ENCODE data around the gene TMEM132A. TPM values are rescaled to one million over a fixed set of nuclear protein-coding genes. Genes with fewer than 3 reads are reported as not detected.
"Not testable (repeated sequence)": the region's sequence is repeated elsewhere in the genome, so short reads cannot be mapped to it uniquely, and the experiment has no call there.

The TMEM132A gene
- total RNA-seq, 4 donors from 2014 or later = 11.8 to 52.7 (median 17.8) TPM

DNA sequence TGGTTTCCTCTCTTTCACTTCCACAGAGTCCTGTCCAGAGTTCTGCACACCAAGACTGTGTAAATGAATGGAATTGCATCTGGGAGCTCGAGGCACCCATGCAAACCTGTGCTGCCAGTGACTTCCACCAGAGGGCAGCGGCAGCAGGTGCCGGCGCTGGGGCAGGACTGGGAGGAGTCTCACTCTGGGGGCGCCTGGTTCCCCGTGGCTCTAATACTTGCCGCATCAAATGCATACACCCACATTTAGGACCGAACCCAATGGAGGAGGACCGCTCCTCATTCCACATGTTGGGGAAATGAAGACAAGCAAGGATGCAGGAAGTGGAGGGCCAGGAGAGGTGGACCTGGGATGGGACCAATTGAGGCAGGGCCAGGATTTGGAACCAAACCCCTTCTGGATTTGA, 46.1 kb downstream of the TMEM132A start:
- TF ChIP-seq, protein P1, sequence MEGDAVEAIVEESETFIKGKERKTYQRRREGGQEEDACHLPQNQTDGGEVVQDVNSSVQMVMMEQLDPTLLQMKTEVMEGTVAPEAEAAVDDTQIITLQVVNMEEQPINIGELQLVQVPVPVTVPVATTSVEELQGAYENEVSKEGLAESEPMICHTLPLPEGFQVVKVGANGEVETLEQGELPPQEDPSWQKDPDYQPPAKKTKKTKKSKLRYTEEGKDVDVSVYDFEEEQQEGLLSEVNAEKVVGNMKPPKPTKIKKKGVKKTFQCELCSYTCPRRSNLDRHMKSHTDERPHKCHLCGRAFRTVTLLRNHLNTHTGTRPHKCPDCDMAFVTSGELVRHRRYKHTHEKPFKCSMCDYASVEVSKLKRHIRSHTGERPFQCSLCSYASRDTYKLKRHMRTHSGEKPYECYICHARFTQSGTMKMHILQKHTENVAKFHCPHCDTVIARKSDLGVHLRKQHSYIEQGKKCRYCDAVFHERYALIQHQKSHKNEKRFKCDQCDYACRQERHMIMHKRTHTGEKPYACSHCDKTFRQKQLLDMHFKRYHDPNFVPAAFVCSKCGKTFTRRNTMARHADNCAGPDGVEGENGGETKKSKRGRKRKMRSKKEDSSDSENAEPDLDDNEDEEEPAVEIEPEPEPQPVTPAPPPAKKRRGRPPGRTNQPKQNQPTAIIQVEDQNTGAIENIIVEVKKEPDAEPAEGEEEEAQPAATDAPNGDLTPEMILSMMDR (IDR thresholded peaks at IDR 0.05) = peak; percentile 81 to 92 (median 86)
- no peak for TF ChIP-seq POLR2A (IDR thresholded peaks at IDR 0.05)
- no peak overlapping the region for H3K27ac ChIP-seq
- WGBS, 2 donors = 38% methylated on average over 4 of the region's 9 CpGs; no CpG with 5 or more reads in 1 of the 2 donors

DNA sequence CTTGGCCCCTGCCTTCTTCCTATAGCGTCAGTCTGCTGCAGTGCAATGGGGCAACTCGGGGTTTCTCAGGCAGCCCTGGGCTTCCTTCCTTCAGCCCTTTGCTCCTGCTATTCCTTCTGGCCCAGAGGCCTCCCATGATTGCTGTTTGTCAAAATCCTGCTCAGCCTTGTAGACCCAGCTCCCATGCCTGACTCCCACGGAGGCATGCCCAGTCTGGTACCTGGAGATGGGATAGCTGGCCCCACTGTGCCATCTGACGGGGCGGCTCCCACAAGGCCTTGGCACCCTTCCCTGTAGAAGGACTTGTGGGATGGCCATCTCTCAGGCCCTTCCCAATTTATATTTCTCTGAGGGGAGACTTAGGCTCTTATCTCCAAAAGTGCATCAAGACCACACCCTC, 46.6 kb downstream of the TMEM132A start:
- Histone ChIP-seq H3K36me3 (no peaks in the 10 kb centered on the region), H3K27me3 (no peaks in the 10 kb centered on the region), H3K4me3 (no peak overlapping the region), H3K4me1 (peaks cover 0 to 17% (median 0%) of the 10 kb centered on the region in 3 donors), H3K9me3 (peaks cover 0 to 3% (median 0%) of the 10 kb centered on the region in 3 donors), H3K27ac (no peak overlapping the region)
- intact Hi-C loops (cut with DNase I) = no loop called here
- WGBS, 2 donors = 58 to 64% methylated on average over 4 to 5 of the region's 5 CpGs
- no peak for DNase-seq
- TF ChIP-seq POLR2A (IDR thresholded peaks at IDR 0.05) = no peak
- TF ChIP-seq, protein P1 (IDR thresholded peaks at IDR 0.05) = no peak

More for the DNA sequence above, 46.1 kb downstream of the TMEM132A start:
- peaks cover 0 to 3% (median 0%) of the 10 kb centered on the region in 3 donors for H3K9me3 ChIP-seq
- no peak for DNase-seq
- H3K27me3 ChIP-seq = no peaks in the 10 kb centered on the region
- H3K4me3 ChIP-seq = no peak overlapping the region
- H3K36me3 ChIP-seq = no peaks in the 10 kb centered on the region
- H3K4me1 ChIP-seq = peaks cover 0 to 17% (median 0%) of the 10 kb centered on the region in 3 donors
- intact Hi-C loops (cut with DNase I) = no loop called here

DNA sequence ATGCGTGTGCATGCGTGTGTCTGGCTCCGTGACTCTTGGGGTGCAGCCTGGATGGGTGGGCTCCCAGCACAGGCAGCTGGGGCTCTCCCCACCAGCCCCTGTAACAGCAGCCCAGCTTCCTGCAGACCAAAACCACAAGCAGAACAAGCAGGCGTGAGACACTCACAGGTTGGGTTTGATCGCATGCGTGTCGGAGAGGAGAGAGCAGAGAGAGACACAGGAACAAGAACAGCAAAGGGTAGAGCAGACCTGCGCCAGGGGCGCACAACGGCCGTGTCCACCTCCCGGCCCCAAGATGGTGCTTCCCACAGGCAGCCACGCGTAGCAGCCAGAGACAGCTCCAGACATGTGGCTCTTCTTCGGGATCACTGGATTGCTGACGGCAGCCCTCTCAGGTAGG, 47.3 kb downstream of the TMEM132A start, which contains the start of gene CD6:
TSS of gene CD6 (plus strand) at position 161 of the 400 bp plus-strand sequence. CDS start at position 347, 186 bp downstream.
- intact Hi-C loops (cut with DNase I) = no loop called here
- 75 to 79% methylated on average over 13 to 15 of the region's 16 CpGs for WGBS, 2 donors
- Histone ChIP-seq H3K36me3 (no peaks in the 10 kb centered on the region), H3K27ac (peak within 1 kb of the TSS; percentile 39 to 50 (median 44)), H3K27me3 (no peaks in the 10 kb centered on the region), H3K4me1 (peaks cover 0 to 17% (median 0%) of the 10 kb centered on the region in 3 donors), H3K4me3 (peak within 1 kb of the TSS; percentile 11 to 51 (median 26)), H3K9me3 (peaks cover 0 to 3% (median 0%) of the 10 kb centered on the region in 3 donors)
- TF ChIP-seq, protein P1 (IDR thresholded peaks at IDR 0.05) = no peak
- peak in 1 of 4 donors; percentile 40 for TF ChIP-seq POLR2A (IDR thresholded peaks at IDR 0.05)
- no peak for DNase-seq

DNA sequence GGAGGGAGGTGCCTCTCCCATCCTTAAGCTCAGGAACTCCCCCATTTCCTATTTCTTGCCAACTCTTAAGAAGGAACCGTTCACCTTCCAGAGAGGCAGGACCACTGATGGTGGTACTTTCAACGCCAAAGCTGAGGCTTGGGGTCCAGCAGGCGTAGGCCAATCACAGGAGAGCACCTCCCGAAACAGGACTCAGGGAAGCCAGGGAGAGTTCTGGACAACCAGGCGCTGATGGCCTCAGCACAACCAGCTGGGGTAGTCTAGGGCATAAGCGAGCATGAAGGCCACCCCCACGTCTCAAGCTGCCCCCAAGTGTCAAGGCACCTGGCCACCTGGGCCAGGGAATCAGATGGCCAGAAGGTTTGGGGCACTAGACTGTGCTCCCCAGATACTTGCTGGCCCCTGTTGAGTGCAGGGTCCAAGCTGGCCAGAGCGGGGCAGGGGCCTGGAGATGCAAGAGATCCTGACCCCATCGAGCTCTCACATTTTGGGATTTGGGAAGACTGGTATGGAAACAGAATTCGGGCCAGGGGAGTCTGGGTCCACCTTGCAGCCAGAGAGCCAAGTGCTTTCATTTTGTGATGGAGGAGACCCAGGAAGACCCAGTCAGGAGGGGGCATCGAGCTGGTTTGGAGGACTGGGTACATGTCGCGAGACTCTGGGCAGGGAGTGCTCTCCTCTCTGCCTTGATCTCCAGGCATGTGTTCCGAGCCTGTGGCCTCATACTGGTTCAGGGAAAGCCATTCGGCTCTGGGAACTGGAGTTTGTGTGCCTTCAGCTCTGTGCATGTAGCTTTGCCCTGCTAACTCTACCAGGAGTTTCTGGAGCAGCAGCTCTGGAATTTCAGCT, 48.1 kb downstream of the TMEM132A start:
- H3K4me3 ChIP-seq = peak overlapping the region; percentile 11 to 51 (median 26)
- H3K27me3 ChIP-seq = no peaks in the 10 kb centered on the region
- DNase-seq = no peak
- 62 to 80% methylated on average over 3 to 5 of the region's 15 CpGs for WGBS, 2 donors
- H3K36me3 ChIP-seq = no peaks in the 10 kb centered on the region
- intact Hi-C loops (cut with DNase I) = no loop called here
- peaks cover 0 to 3% (median 0%) of the 10 kb centered on the region in 3 donors for H3K9me3 ChIP-seq
- peaks cover 0 to 21% (median 0%) of the 10 kb centered on the region in 3 donors for H3K4me1 ChIP-seq
- no peak for TF ChIP-seq POLR2A (IDR thresholded peaks at IDR 0.05)
- TF ChIP-seq, protein P1 (IDR thresholded peaks at IDR 0.05) = no peak
- peak overlapping the region; percentile 10 to 45 (median 42) for H3K27ac ChIP-seq

DNA sequence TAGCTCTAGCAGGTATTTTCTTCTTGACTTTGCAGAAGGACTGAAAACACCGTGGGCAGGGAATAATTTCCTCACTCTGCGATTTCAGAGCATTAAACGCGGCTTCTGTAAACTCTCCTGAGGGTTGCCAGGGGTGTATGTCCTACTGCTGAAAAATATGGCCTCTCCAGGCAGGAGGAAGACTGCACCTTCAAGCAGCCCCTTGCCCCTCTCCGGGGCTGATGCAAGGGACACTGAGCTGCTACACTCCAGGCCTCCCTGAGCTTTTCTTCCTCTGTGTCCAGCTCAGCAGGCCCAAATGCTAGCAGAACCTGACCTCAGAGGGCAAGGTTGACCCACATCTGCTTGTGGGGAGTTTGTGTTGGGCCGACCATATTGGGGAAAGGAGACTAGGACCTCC, 49.4 kb downstream of the TMEM132A start:
- H3K27me3 ChIP-seq = no peaks in the 10 kb centered on the region
- DNase-seq = no peak
- intact Hi-C loops (cut with DNase I) = no loop called here
- peak overlapping the region in 1 of 4 donors; percentile 36 for H3K27ac ChIP-seq
- H3K9me3 ChIP-seq = no peaks in the 10 kb centered on the region
- WGBS, 2 donors = 67 to 84% methylated on average over 6 of the region's 6 CpGs
- TF ChIP-seq, protein P1 (IDR thresholded peaks at IDR 0.05) = no peak
- TF ChIP-seq POLR2A (IDR thresholded peaks at IDR 0.05) = no peak
- no peaks in the 10 kb centered on the region for H3K36me3 ChIP-seq
- H3K4me1 ChIP-seq = peaks cover 0 to 33% (median 8%) of the 10 kb centered on the region in 3 donors
- peak overlapping the region in 2 of 4 donors; percentile 31 to 51 for H3K4me3 ChIP-seq

DNA sequence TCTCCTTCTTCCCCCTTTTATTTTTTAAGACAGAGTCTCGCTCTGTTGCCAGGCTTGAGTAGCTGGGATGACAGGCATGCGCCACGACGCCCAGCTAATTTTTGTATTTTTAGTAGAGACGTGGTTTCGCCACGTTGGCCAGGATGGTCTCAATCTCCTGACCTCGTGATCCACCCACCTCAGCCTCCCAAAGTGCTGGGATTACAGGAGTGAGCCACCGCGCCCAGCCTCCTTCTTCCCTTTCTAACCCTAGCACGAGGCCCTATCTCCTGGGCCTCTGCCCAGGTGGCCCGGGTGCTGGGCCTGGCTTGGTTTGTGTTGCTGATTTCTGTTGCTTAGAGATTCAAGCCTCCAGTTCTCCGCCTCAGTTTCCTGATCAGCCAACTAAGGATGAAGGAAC, 50.1 kb downstream of the TMEM132A start:
- intact Hi-C loops (cut with DNase I) = not testable (repeated sequence)

More for the DNA sequence above, 50.1 kb downstream of the TMEM132A start:
- H3K27ac ChIP-seq = peak overlapping the region in 1 of 4 donors; percentile 36
- WGBS, 2 donors = 58 to 64% methylated on average over 10 of the region's 13 CpGs
- H3K4me3 ChIP-seq = peak overlapping the region in 2 of 4 donors; percentile 29 to 31
- H3K27me3 ChIP-seq, H3K9me3 ChIP-seq, H3K36me3 ChIP-seq, DNase-seq: not testable (repeated sequence)
- H3K4me1 ChIP-seq = peaks cover 0 to 40% (median 11%) of the 10 kb centered on the region in 3 donors

Data from esophagus squamous epithelium (tissue), 5 donors.